SKM-1 treated with dmso at 0.1 percent for 144 hours (cell line): ENCODE measurements around the gene BNC2.

Source experiments
- DNase-seq: peaks from one replicate; lab custom pipeline; 2025; ENCODE audit not compliant: unreplicated experiment; lab: John Stamatoyannopoulos, UW

BNC2 gene

DNA sequence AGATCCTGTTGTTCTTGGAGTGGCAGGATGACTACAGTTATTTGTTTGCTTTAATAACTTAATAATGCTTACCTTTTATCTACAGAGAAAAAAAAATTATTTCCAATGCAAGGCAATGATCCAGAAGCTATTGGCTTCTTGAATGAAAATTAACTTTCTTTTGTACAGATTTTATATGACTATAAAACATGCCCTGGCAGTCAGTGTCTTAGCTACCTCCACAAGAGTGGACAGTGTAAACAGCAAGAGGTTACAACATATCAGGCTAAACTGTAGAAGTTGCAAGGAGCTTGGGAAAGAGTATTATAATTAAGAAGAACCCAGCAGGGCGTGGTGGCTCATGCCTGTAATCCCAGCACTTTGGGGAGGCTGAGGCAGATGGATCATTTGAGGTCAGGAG lies 49.1 kb downstream of the BNC2 start:
- no peak for DNase-seq

- DNase-seq = no peak
Measured at GRCh38 chr9:16817514-16817913, 53.0 kb downstream of the BNC2 start.

GRCh38 chr9:16817002-16817401 lies 53.5 kb downstream of the BNC2 start:
- DNase-seq = no peak

DNA sequence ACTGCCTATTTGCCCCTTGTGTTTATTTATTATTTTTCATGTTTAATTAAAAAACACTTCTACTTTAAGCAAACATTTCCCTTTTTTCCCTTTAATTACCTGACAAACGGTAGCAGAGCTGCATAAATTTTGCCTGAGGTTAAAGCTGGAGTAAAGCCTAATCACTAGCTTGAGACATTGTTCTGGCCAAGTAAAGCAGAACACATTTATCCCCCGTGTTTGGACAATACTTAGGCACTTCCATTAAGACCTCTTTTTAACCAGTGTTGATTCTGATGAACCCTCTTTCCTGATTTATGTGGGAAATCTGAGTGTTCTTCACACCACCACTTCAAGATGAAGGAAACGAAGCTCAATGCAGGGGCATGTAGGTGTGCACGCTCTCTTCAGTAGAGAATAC lies 54.5 kb downstream of the BNC2 start:
- no peak for DNase-seq

- no peak for DNase-seq
Measured at GRCh38 chr9:16815079-16815478, 55.4 kb downstream of the BNC2 start.

DNA sequence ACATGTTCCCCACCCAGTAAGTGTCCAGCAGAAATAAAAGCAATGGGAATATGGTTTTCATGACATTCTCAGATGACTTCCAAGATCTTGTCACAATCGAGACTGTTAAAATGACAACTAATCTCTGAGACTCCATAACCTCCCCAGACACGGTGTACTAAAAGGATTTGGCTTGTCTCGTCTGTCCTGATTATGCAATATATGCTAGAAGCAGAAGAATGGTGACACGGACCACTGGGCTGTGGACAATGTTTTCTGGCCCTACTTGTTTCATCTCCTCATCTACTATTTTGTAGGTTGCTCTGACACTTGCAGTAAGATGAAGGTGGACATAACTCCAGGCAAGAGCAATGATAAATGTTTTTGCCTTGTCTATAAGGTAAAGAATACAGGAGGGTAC lies 56.6 kb downstream of the BNC2 start:
- DNase-seq = no peak

GRCh38 chr9:16811987-16812685 lies 58.3 kb downstream of the BNC2 start:
- no peak for DNase-seq

DNA sequence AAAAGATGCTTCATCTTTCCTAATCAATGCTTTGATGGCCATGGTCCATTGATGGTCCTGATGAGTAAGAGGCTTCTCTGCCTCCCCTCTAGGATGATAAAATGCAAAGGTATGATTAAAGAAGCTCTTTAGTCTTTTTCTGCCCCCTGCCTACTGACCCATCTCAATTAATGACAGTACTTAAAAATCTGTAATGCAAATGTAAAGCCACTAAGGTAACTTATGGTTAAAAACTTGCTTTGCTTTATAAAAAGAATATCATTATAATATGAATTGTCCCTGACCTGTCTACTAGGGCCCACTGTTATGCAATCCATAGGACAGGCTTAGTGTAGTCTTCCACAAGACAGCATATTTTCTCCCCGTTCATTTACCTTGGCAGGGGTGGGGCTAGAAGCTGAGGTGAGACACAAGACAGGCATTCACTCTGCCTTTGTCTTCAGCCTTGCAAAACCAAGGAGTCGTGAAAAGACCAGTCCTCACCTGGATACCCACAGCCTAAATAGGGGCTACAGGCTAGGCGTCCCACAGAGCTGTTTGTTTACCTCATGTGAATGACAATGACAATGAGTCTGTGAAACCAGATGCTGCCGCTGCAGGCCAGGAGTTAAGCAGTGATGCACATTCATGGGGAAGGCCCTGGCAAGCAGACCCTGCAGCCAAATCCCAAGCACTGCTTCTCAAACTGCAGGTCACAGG lies 60.4 kb downstream of the BNC2 start:
- DNase-seq = no peak

- no peak for DNase-seq
Measured at GRCh38 chr9:16806674-16807073, 63.8 kb downstream of the BNC2 start.

- no peak for DNase-seq
Measured at GRCh38 chr9:16803648-16804047, 66.8 kb downstream of the BNC2 start.

GRCh38 chr9:16801871-16802466 lies 68.5 kb downstream of the BNC2 start:
- no peak for DNase-seq

GRCh38 chr9:16796304-16796825 lies 74.1 kb downstream of the BNC2 start:
- DNase-seq = no peak

DNA sequence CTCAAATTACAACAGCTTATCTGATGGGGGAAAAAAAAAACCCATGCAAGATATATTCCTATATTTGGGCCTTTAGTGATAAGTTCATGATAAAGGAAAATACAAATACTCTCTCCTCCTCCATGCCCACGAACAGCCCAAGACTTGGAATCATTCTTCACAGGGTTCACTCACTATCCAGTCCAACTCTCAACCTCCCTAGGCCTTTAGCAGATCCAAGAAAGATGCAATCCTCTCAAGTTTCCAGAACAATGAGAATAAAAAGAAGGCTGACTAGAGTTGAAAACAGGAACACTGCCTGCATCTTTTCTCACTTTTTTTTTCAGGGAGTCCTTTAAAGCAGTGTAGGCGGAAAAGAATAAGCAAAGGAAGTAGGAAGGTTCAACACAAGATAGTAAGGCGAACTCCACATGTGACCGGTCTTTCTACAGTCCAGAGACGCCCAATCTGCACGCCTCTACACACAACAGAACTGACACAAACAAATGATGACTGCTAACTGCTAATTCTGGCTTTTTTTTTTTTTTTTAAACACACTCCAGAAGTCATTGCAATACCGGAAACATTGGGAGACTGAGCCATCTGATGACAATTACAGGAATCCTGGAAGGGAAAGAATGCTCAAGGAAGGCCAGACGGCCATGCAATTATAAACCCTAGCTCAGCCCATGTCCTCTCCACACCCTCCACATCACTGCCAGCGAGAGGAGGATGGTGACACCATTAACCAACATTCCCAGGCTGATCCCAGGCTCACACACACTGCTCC lies 75.4 kb downstream of the BNC2 start:
- DNase-seq = no peak

DNA sequence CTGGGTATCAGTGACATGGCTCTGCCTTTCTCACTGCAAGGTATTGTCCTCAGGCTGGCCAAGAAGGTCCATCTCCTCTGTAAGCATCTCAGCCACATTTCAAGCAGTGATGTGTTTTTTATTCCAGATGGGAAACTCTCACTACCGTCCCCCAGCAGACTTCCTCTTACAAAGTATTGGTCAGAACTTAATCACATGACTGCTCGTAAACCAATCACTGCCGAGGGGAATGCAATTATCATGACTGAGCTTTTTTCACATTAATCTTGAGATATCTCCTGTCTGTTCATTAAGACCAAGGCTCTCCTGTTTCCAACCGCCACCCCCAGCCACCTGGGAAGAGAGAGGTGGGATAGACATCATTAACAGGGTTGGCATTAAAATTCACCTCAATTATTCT lies 76.4 kb downstream of the BNC2 start:
- no peak for DNase-seq

DNA sequence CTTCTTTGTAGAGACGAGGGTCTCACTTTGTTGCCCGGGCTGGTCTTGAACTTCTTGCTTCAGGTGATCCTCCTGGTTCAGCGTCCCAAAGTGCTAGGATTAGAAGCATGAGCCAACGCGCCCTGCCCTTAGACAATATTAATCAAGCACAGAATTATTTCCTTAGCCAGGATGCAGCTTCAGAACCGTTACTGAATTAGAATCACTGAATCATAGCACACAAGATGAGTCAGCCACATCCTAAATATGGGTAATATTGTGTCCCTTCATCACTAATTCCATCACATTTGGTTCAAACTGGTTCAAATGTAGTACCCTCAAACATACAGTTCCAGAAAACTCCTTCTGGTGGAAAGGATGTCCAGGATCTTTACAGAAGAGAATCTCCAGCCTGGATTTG lies 82.7 kb downstream of the BNC2 start:
- DNase-seq = no peak

DNA sequence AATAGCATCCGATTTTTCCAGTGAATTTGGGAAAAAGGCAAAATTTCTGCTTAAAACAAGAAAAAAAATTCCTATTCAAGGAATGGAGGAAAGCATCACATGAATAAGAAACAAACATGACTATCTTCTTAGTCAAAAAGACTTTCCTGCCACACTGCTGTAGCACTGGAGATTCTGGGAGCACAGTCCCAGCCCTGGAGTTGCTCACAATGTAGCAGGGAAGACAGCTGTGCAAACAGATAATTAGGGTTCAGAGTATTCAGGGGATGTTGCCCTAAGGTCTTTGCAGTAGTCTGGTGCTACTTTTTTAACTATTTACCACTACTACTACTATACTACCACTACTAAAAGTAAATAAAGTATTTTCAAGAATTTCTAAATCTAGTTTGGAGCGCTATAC lies 86.5 kb downstream of the BNC2 start:
- no peak for DNase-seq

DNA sequence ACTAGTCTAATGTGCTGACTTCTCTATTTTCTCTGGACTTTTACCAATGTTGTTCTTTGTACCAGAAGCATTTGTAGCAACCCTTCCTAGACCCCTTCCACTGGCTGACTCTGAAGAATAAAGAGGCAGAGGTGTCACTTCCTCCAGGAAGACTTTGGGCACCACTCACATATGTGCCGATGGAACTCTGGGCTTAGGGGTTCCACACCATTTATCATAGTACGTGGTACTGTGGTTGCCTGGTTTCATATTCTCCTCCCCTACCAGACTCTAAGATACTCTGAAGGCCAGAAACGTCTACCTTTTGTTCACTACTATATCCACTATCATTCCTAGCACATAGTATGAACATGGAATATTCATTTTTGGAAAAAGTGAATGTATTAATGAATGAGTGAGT lies 88.0 kb downstream of the BNC2 start:
- DNase-seq = no peak

DNA sequence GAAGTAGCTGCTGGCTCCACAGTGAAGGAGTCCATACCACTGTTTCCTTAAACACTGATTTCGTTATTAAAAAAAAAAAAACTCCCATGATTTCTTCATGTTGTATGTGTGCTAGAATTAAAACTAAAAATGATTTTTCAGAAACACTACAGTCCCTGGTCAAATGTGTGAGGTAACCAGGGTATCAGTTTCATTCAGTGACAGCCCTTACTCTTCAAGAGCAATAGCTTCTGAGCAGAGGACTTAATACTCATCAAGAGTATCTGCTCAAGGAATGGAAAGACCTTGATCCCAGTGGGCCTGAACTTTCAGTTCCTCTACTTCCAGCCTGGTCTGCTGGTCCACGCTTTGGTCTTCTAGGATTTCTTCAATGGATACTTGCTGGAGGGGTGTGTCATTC lies 95.1 kb downstream of the BNC2 start:
- DNase-seq = no peak

- no peak for DNase-seq
Measured at GRCh38 chr9:16773617-16774016, 96.9 kb downstream of the BNC2 start.

DNA sequence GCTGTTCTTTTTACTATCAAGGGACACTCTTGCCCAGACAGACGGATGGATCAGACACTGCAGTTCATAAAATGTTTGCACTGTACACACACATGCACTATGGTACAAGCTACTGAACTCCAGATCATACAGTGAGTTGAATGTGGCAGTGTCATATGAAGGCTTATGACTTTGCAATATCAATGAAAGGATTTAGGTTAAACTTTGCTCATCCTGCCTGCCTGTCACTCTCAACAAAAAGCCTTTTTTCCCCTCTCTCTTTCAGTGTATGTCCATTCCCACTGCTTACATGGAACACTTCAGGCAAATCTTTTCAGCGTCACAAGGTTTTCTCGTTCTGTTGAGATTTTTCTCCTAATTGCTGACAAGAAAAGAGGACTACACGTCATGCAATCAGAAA lies 97.4 kb downstream of the BNC2 start:
- no peak for DNase-seq

GRCh38 chr9:16771356-16771755 lies 99.1 kb downstream of the BNC2 start:
- no peak for DNase-seq

DNA sequence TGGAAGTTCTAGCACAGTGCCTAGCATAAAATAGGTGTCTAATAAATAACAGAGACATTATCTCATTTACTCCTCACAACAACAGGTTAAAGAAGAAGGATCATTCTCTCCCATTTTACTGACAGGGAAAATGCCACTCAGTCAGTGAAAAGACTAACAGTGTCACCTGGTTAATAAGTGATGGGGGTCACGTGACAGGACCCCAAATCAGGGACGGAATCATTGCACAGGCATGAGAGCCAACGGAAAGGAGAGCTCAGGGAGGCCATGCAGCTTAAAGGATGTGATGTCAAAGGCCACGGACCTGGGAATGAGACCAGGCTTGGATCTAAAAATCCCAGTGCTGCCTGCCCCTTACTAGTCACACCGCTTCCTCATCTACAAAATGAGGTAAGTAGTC lies 101.2 kb downstream of the BNC2 start:
- DNase-seq = no peak
